Neural cell (in vitro differentiated cells): Measurements from ENCODE around the gene SH3YL1. TPM values are rescaled to one million over a fixed set of nuclear protein-coding genes. Genes with fewer than 3 reads are reported as not detected.

Experiments used
- H2AFZ ChIP-seq: fragments of 200-600, 300-800 bp; sonication (generic), shearing (Covaris generic); 2 replicates; pipeline ENCODE4 v1.6.0; 2014; ENCODE audit warnings: low read depth, mild to moderate bottlenecking, antibody characterized with exemption, low read length, moderate library complexity
- H3F3A ChIP-seq: fragments of 200-600 bp; shearing (Covaris generic); 2 replicates; pipeline ENCODE4 v1.6.1; 2016; ENCODE audit warnings: mild to moderate bottlenecking, moderate library complexity, mixed read lengths, antibody characterized with exemption, low read length; ENCODE audit not compliant: insufficient read depth, poor library complexity, severe bottlenecking
- H3K27ac ChIP-seq: fragments of 200-600, 300-800 bp; sonication (generic), shearing (Covaris generic); 2 replicates; pipeline ENCODE4 v1.5.1; 2014; ENCODE audit warnings: mild to moderate bottlenecking, low read length, moderate library complexity
- H3K27me3 ChIP-seq: fragments of 300-800, 200-600 bp; sonication (generic), shearing (Covaris generic); 2 replicates; pipeline ENCODE4 v1.6.0; 2014; ENCODE audit warnings: mild to moderate bottlenecking, low read depth, low read length, moderate library complexity; ENCODE audit not compliant: insufficient read depth
- H3K36me3 ChIP-seq: fragments of 300-800, 200-600 bp; sonication (generic), shearing (Covaris generic); 2 replicates; pipeline ENCODE4 v1.5.1; 2014; ENCODE audit warnings: mild to moderate bottlenecking, antibody characterized with exemption, low read length, moderate library complexity; ENCODE audit not compliant: insufficient read depth
- H3K4me2 ChIP-seq: fragments of 300-800, 200-600 bp; sonication (generic), shearing (Covaris generic); 2 replicates; pipeline ENCODE4 v1.6.0; 2014; ENCODE audit warnings: mild to moderate bottlenecking, low read length
- H3K4me3 ChIP-seq: fragments of 300-800, 200-600 bp; sonication (generic), shearing (Covaris generic); 2 replicates; pipeline ENCODE4 v1.5.1; 2014; ENCODE audit warnings: mild to moderate bottlenecking, low read length, moderate library complexity
- H3K79me2 ChIP-seq: fragments of 200-600 bp; shearing (Covaris generic); replicated peaks from 2 replicates; pipeline ENCODE4 v1.6.0; 2014; ENCODE audit warnings: mild to moderate bottlenecking, low read length, moderate library complexity; ENCODE audit not compliant: insufficient read depth
- H3K9ac ChIP-seq: fragments of 300-800, 200-600 bp; sonication (generic), shearing (Covaris generic); 2 replicates; pipeline ENCODE4 v1.6.1; 2016; ENCODE audit warnings: mild to moderate bottlenecking, low read length, mixed read lengths
- H3K9me2 ChIP-seq: fragments of 200-600 bp; shearing (Covaris generic); 2 replicates; pipeline ENCODE4 v1.6.1; 2016; ENCODE audit warnings: mild to moderate bottlenecking, low read length, mixed read lengths; ENCODE audit not compliant: insufficient read depth
- H3K9me3 ChIP-seq: fragments of 200-600, 300-800 bp; sonication (generic), shearing (Covaris generic); 2 replicates; pipeline ENCODE4 v1.6.1; 2016; ENCODE audit warnings: mild to moderate bottlenecking, mixed run types, low read length, moderate library complexity, mixed read lengths
- H4K20me1 ChIP-seq: fragments of 200-600 bp; shearing (Covaris generic); 2 replicates; pipeline ENCODE4 v1.6.1; 2016; ENCODE audit warnings: mild to moderate bottlenecking, mixed run types; ENCODE audit not compliant: insufficient read depth
- CTCF ChIP-seq: fragments of 450-650 bp; IDR thresholded peaks from 2 replicates; pipeline ENCODE4 v1.5.1; 2014; ENCODE audit warnings: antibody characterized with exemption, mild to moderate bottlenecking, moderate library complexity; ENCODE audit not compliant: poor library complexity, severe bottlenecking
- EP300 ChIP-seq: fragments of 450-650 bp; conservative IDR thresholded peaks from 2 replicates; pipeline ENCODE4 v1.6.1; 2014; ENCODE audit warnings: antibody characterized with exemption, mild to moderate bottlenecking, moderate library complexity; ENCODE audit not compliant: poor library complexity, severe bottlenecking
- EZH2 ChIP-seq: fragments of 200-600, 300-800 bp; shearing (Covaris generic), sonication (generic); IDR thresholded peaks from 2 replicates; pipeline ENCODE4 v1.6.1; 2014; ENCODE audit warnings: antibody characterized with exemption, low read length, borderline replicate concordance, mild to moderate bottlenecking; ENCODE audit not compliant: insufficient read depth, poor library complexity, severe bottlenecking
- MXI1 ChIP-seq: fragments of 450-650 bp; conservative IDR thresholded peaks from 2 replicates; pipeline ENCODE4 v1.6.1; 2014; ENCODE audit warnings: antibody characterized with exemption, mild to moderate bottlenecking; ENCODE audit not compliant: poor library complexity, severe bottlenecking
- POLR2AphosphoS5 ChIP-seq: IDR thresholded peaks from 2 replicates; pipeline ENCODE4 v1.6.1; 2012
- RAD21 ChIP-seq: fragments of 450-650 bp; conservative IDR thresholded peaks from 2 replicates; pipeline ENCODE4 v1.6.1; 2014; ENCODE audit warnings: antibody characterized with exemption, mild to moderate bottlenecking, moderate library complexity
- SMC3 ChIP-seq: fragments of 450-650 bp; conservative IDR thresholded peaks from 2 replicates; pipeline ENCODE4 v1.6.1; 2014; ENCODE audit warnings: antibody characterized with exemption, mild to moderate bottlenecking, moderate library complexity; ENCODE audit not compliant: poor library complexity
- TAF1 ChIP-seq: IDR thresholded peaks from 2 replicates; pipeline ENCODE4 v1.6.1; 2012; ENCODE audit warnings: low read depth
- polyA plus RNA-seq: library from polyadenylated mRNA; depleted of rRNA; stranded (reverse); fragments of >200 nt; gene quantifications from 2 replicates; pipeline ENCODE4 v1.2.3, GENCODE V29; 2014
- TF ChIP-seq, protein P1 (sequence below): IDR thresholded peaks from 2 replicates; pipeline ENCODE4 v1.6.1; 2012; ENCODE audit warnings: borderline replicate concordance

Gene SH3YL1
- polyA plus RNA-seq, 1 donor from 2014 or later = 70.6 TPM

DNA sequence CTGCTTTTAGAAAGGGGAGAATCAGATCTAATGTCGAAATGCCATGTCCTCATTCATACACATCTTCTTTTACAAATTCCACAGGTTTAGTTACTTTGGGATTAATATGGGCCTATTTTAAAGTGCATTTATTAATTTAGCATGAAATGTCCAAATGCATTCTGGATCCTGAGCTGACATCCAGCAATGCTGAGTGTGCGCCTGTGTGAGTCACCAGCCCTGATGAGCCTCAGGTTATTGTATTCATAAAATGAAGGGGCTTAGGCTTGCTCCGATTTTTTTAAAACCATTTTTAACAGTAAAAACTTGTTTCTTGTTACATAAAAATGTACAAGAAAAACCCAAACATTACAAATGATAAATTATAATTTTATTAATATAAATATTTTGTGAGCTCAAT lies 94.1 kb downstream of the SH3YL1 start:
- Histone ChIP-seq H3K9me3 (no peaks in the 10 kb centered on the region), H3K9ac (no peak overlapping the region), H3K4me2 (no peak overlapping the region), H3F3A (no peaks in the 10 kb centered on the region), H3K27me3 (no peaks in the 10 kb centered on the region), H3K9me2 (no peaks in the 10 kb centered on the region), H4K20me1 (no peaks in the 10 kb centered on the region), H2AFZ (no peak overlapping the region), H3K36me3 (no peaks in the 10 kb centered on the region), H3K4me3 (no peak overlapping the region), H3K79me2 (no peaks in the 10 kb centered on the region), H3K27ac (no peak overlapping the region)
- TF ChIP-seq EZH2 (no peak), EP300 (no peak), CTCF (no peak), POLR2AphosphoS5 (no peak), RAD21 (no peak), TAF1 (no peak), SMC3 (no peak), MXI1 (no peak)
- TF ChIP-seq, protein P1, sequence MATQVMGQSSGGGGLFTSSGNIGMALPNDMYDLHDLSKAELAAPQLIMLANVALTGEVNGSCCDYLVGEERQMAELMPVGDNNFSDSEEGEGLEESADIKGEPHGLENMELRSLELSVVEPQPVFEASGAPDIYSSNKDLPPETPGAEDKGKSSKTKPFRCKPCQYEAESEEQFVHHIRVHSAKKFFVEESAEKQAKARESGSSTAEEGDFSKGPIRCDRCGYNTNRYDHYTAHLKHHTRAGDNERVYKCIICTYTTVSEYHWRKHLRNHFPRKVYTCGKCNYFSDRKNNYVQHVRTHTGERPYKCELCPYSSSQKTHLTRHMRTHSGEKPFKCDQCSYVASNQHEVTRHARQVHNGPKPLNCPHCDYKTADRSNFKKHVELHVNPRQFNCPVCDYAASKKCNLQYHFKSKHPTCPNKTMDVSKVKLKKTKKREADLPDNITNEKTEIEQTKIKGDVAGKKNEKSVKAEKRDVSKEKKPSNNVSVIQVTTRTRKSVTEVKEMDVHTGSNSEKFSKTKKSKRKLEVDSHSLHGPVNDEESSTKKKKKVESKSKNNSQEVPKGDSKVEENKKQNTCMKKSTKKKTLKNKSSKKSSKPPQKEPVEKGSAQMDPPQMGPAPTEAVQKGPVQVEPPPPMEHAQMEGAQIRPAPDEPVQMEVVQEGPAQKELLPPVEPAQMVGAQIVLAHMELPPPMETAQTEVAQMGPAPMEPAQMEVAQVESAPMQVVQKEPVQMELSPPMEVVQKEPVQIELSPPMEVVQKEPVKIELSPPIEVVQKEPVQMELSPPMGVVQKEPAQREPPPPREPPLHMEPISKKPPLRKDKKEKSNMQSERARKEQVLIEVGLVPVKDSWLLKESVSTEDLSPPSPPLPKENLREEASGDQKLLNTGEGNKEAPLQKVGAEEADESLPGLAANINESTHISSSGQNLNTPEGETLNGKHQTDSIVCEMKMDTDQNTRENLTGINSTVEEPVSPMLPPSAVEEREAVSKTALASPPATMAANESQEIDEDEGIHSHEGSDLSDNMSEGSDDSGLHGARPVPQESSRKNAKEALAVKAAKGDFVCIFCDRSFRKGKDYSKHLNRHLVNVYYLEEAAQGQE = no peak

Other genes with a start within 250 kb of the SH3YL1 start
- 0.10 and 0.21 TPM in 2 replicates for gene FAM110C, start 217.5 kb downstream of the SH3YL1 start, polyA plus RNA-seq
- gene ACP1, start 915 bp upstream of the SH3YL1 start, polyA plus RNA-seq = 254 and 263 TPM in 2 replicates
- gene ALKAL2, start 24.1 kb upstream of the SH3YL1 start, polyA plus RNA-seq = not detected in 2 replicates